Gastrocnemius medialis (tissue), 4 donors: Measurements from ENCODE around the gene GRIK3. TPM values are rescaled to one million over a fixed set of nuclear protein-coding genes. Genes with fewer than 3 reads are reported as not detected.

Source experiments
- ATAC-seq, 2 donors: fragments of 150-250 bp; one replicate each; pipeline ENCODE4 v1.9.1; 2016
- DNase-seq, 2 donors: peaks; one replicate each; pipeline ENCODE4 v3.0.0-alpha.2; 2019
- H3K27ac ChIP-seq, 4 donors: fragments of 200-600 bp; sonication (generic); 1 replicate in 1 of 4; 2 replicates in 3 of 4; pipeline ENCODE4 v1.5.1; 2016 to 2018; ENCODE audit warnings: mild to moderate bottlenecking in 2 of 4, moderate library complexity in 1 of 4
- H3K27me3 ChIP-seq, 3 donors: fragments of 200-600 bp; sonication (generic) in 2 of 3; 1 replicate in 1 of 3; 2 replicates in 2 of 3; pipeline versions ENCODE4 v1.5.1 to v1.6.0; 2016 to 2019; ENCODE audit warnings: mild to moderate bottlenecking in 1 of 3, moderate library complexity in 1 of 3
- H3K36me3 ChIP-seq, 2 donors: fragments of 200-600 bp; sonication (generic) in 1 of 2; one replicate each; pipeline ENCODE4 v1.5.1; 2017 to 2018
- H3K4me1 ChIP-seq, 2 donors: fragments of 200-600 bp; sonication (generic) in 1 of 2; one replicate each; pipeline ENCODE4 v1.5.1; 2016 to 2017; ENCODE audit warnings: mild to moderate bottlenecking in 2 of 2
- H3K4me3 ChIP-seq, 4 donors: fragments of 200-600 bp; sonication (generic) in 3 of 4; 1 replicate in 1 of 4; 2 replicates in 3 of 4; pipeline ENCODE4 v1.5.1; 2016 to 2019; ENCODE audit warnings: mild to moderate bottlenecking in 2 of 4
- H3K9me3 ChIP-seq, 3 donors: fragments of 200-600 bp; sonication (generic) in 2 of 3; 1 replicate in 1 of 3; 2 replicates in 2 of 3; pipeline ENCODE4 v1.5.1; 2016 to 2019
- POLR2A ChIP-seq, 2 donors: fragments of 450-650 bp; IDR thresholded peaks; one replicate each; pipeline ENCODE4 v1.6.1; 2017; ENCODE audit warnings: antibody characterized with exemption in 2 of 2, mild to moderate bottlenecking in 2 of 2, moderate library complexity in 2 of 2
- in situ Hi-C, 4 donors: fragments of 200-750 bp; cut with MboI; loops; one replicate each; pipeline versions ENCODE4 v1.15.0 to v1.8.0; 2017; ENCODE audit warnings: low sequenced_read_pairs in 4 of 4
- intact Hi-C: fragments of 100-400 bp; cut with DNase I; formaldehyde crosslinking; loops from one replicate; pipeline ENCODE4 v1.15.1; 2023; ENCODE audit warnings: low total_unique reads
- total RNA-seq, 4 donors: library from RNA; depleted of rRNA; stranded (reverse); fragments of >200 nt; gene quantifications; one replicate each; pipeline versions ENCODE4 v1.1.0 to v1.2.3, GENCODE V29; 2016
- TF ChIP-seq, protein P1 (sequence below), 5 experiments: fragments of 450-650 bp in 3 of 5; fragments of 200-600 bp in 2 of 5; sonication (generic) in 2 of 5; IDR thresholded peaks in 4 of 5; conservative IDR thresholded peaks in 1 of 5; 1 replicate in 4 of 5; 2 replicates in 1 of 5; pipeline ENCODE4 v1.5.1; 2016 to 2019; ENCODE audit warnings: antibody characterized with exemption in 5 of 5, mild to moderate bottlenecking in 3 of 5, moderate library complexity in 3 of 5

Gene GRIK3
- total RNA-seq, 4 donors from 2014 or later: 0.13 to 0.22 (median 0.13) TPM; not detected in 1

DNA sequence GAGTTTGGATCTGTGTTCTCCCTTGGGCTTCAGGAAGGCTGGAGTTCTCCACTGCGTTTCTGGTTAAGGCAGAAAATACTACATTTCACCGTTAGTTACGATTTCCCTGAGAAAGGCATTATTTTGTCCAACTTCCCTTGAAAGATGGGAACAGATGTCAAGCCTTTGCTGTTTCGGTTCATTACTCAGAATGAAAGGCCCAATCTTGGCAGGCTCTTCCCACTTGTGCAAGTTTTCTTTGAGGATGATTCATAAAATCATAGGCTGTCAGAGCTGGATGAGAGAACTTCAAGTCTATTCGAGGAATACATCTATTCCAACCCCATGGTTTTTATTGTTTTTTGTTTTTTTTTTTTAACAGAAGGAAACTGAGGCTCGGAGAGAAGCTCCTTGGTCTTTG is 205.2 kb downstream of the GRIK3 start:
- H3K27me3 ChIP-seq: peaks cover 0 to 6% (median 0%) of the 10 kb centered on the region in 3 donors
- no peak for ATAC-seq
- H3K27ac ChIP-seq: no peak overlapping the region
- in situ Hi-C loops: no loop called here
- H3K9me3 ChIP-seq: no peaks in the 10 kb centered on the region
- DNase-seq: no peak
- H3K36me3 ChIP-seq: no peaks in the 10 kb centered on the region
- no peaks in the 10 kb centered on the region for H3K4me1 ChIP-seq
- TF ChIP-seq, protein P1, sequence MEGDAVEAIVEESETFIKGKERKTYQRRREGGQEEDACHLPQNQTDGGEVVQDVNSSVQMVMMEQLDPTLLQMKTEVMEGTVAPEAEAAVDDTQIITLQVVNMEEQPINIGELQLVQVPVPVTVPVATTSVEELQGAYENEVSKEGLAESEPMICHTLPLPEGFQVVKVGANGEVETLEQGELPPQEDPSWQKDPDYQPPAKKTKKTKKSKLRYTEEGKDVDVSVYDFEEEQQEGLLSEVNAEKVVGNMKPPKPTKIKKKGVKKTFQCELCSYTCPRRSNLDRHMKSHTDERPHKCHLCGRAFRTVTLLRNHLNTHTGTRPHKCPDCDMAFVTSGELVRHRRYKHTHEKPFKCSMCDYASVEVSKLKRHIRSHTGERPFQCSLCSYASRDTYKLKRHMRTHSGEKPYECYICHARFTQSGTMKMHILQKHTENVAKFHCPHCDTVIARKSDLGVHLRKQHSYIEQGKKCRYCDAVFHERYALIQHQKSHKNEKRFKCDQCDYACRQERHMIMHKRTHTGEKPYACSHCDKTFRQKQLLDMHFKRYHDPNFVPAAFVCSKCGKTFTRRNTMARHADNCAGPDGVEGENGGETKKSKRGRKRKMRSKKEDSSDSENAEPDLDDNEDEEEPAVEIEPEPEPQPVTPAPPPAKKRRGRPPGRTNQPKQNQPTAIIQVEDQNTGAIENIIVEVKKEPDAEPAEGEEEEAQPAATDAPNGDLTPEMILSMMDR (IDR thresholded peaks at IDR 0.05 in 4 of 5, conservative IDR thresholded peaks at IDR 0.05 in 1 of 5): no peak
- TF ChIP-seq POLR2A (IDR thresholded peaks at IDR 0.05): no peak
- intact Hi-C loops: no loop called here
- H3K4me3 ChIP-seq: no peak overlapping the region

DNA sequence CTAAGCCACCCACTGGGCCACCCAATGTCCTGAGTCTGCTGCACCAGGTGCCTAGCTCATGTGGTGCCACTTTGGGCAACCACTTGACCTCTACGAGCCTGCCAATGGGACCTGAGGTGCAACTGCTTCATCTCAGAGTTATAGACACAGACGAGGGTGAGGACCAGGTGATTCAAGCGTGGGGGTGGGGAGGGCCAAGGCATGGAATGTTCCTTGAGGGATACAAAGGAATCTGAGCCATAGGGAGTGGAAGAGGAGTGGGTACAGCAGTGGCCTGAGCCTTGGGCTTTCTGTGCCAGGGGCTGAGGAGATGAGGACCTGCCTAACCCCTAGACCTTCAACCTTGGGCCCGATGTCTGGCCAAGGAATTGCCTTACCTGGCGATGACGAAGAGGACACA is 209.1 kb downstream of the GRIK3 start:
- in situ Hi-C loops (no loop called here), intact Hi-C loops (no loop called here)
- Histone ChIP-seq H3K27me3 (peaks cover 0 to 7% (median 0%) of the 10 kb centered on the region in 3 donors), H3K4me3 (no peak overlapping the region), H3K27ac (no peak overlapping the region), H3K9me3 (no peaks in the 10 kb centered on the region), H3K36me3 (no peaks in the 10 kb centered on the region), H3K4me1 (no peaks in the 10 kb centered on the region)
- TF ChIP-seq, protein P1 (IDR thresholded peaks at IDR 0.05 in 4 of 5, conservative IDR thresholded peaks at IDR 0.05 in 1 of 5): no peak
- TF ChIP-seq POLR2A (IDR thresholded peaks at IDR 0.05): no peak
- ATAC-seq (no peak), DNase-seq (no peak)

DNA sequence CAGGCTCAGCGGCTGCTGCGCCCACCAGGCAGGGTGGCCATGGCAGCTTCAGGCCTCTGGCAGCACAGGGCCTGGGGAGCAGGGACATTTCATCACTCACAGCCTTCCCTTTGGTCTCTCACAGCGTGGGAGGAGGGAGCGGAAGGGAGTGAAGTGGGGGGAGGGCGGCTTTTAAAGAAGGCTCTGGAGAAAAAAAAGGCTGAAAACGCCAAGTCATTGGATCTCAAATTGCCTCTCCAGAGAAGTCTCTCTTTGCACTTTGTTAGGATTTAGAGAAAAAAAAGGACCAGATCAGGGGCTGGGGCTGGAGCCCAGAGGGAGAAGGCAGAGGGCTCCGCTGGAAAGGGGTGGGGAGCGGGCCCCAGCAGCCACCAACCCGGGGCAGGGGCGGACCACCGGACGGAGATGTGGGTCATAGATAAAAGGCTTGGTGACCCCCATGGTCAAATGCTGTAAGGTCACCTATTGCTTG is 209.9 kb downstream of the GRIK3 start:
- in situ Hi-C loops: no loop called here
- Histone ChIP-seq H3K27ac (no peak overlapping the region), H3K27me3 (peaks cover 0 to 3% (median 0%) of the 10 kb centered on the region in 3 donors), H3K4me1 (no peaks in the 10 kb centered on the region), H3K4me3 (no peak overlapping the region), H3K36me3 (no peaks in the 10 kb centered on the region), H3K9me3 (no peaks in the 10 kb centered on the region)
- TF ChIP-seq POLR2A (IDR thresholded peaks at IDR 0.05): no peak
- TF ChIP-seq, protein P1 (IDR thresholded peaks at IDR 0.05 in 4 of 5, conservative IDR thresholded peaks at IDR 0.05 in 1 of 5): no peak
- intact Hi-C loops: no loop called here
- DNase-seq (no peak), ATAC-seq (no peak)

DNA sequence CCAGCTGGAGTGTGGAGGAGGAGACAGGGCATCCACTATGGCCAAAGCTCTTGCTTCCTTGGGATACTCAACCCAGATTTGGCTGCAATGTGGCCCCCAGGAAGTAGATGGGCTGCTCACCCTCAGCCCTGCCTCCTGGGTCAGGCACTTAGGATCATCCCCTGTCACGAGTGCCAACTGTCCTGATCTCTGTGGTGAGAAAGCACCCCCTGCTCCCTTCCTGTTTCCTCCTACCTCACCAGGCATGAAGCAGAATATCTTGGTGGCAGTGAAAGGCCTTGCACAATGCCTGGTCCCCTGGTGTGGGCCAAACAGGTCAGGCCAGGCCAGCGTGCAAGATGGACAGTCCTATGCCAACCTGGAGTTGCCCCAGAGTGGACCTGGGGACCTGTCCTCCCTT is 211.7 kb downstream of the GRIK3 start:
- in situ Hi-C loops (no loop called here), intact Hi-C loops (no loop called here)
- TF ChIP-seq, protein P1 (IDR thresholded peaks at IDR 0.05 in 4 of 5, conservative IDR thresholded peaks at IDR 0.05 in 1 of 5): no peak
- no peak for TF ChIP-seq POLR2A (IDR thresholded peaks at IDR 0.05)
- Histone ChIP-seq H3K27me3 (peaks cover 0 to 5% (median 0%) of the 10 kb centered on the region in 3 donors), H3K9me3 (no peaks in the 10 kb centered on the region), H3K36me3 (no peaks in the 10 kb centered on the region), H3K27ac (no peak overlapping the region), H3K4me1 (no peaks in the 10 kb centered on the region), H3K4me3 (no peak overlapping the region)
- DNase-seq (no peak), ATAC-seq (no peak)

DNA sequence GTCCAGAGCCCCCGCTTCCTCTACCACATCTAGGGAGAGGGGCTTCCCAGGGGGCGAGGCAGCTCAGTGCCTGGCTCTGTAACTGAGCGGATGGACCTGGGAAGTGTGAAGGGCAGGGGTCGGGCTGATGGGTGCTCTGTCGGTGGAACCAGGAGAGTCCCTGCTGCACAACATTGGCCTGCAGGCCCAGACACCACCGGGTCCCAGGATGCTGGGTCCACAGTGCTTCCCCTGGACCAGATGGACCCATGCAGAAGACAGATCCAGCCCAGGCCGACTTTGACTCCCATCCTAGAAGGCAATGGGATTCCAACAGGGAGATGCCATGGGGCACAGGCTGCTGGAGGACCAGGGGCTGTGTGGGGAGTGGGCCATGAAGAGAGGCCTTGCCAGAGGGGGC is 212.9 kb downstream of the GRIK3 start:
- in situ Hi-C loops: no loop called here
- Histone ChIP-seq H3K27me3 (peaks cover 0 to 5% (median 0%) of the 10 kb centered on the region in 3 donors), H3K4me3 (no peak overlapping the region), H3K27ac (no peak overlapping the region), H3K36me3 (no peaks in the 10 kb centered on the region), H3K9me3 (no peaks in the 10 kb centered on the region), H3K4me1 (no peaks in the 10 kb centered on the region)
- ATAC-seq (no peak), DNase-seq (no peak)
- intact Hi-C loops: no loop called here
- TF ChIP-seq, protein P1 (IDR thresholded peaks at IDR 0.05 in 4 of 5, conservative IDR thresholded peaks at IDR 0.05 in 1 of 5): no peak
- no peak for TF ChIP-seq POLR2A (IDR thresholded peaks at IDR 0.05)
